Loucy (cell line): Measurements from ENCODE around the gene SLC30A2.
A peak's percentile ranks its signal among the peaks of the same experiment; 100 is the strongest.

Source experiments
- H2AFZ ChIP-seq: fragments of 200-600 bp; sonication (generic); 2 replicates; pipeline ENCODE4 v1.6.0; 2016; ENCODE audit warnings: antibody characterized with exemption, mild to moderate bottlenecking, low read length, moderate library complexity
- H3F3A ChIP-seq: fragments of 200-600 bp; 2 replicates; pipeline ENCODE4 v1.6.0; 2016; ENCODE audit warnings: antibody characterized with exemption, low read depth, mild to moderate bottlenecking
- H3K27me3 ChIP-seq: fragments of 200-600 bp; sonication (generic); 2 replicates; pipeline ENCODE4 v1.6.1; 2014; ENCODE audit warnings: low read length, mild to moderate bottlenecking; ENCODE audit not compliant: insufficient read depth, poor library complexity, severe bottlenecking
- H3K36me3 ChIP-seq: fragments of 200-600 bp; sonication (generic); 2 replicates; pipeline ENCODE4 v1.6.1; 2016; ENCODE audit warnings: low read length; ENCODE audit not compliant: insufficient read depth
- H3K4me1 ChIP-seq: fragments of 200-600 bp; sonication (generic); 2 replicates; pipeline ENCODE4 v1.5.1; 2014; ENCODE audit warnings: low read length, mild to moderate bottlenecking; ENCODE audit not compliant: insufficient read depth, poor library complexity, severe bottlenecking
- H3K4me2 ChIP-seq: fragments of 200-600 bp; sonication (generic); 2 replicates; pipeline ENCODE4 v1.6.0; 2014; ENCODE audit warnings: antibody characterized with exemption, low read length, low read depth, mild to moderate bottlenecking; ENCODE audit not compliant: poor library complexity, severe bottlenecking
- H3K4me3 ChIP-seq: fragments of 200-600 bp; sonication (generic); 2 replicates; pipeline ENCODE4 v1.5.1; 2014; ENCODE audit warnings: low read length, mild to moderate bottlenecking, mixed read lengths; ENCODE audit not compliant: poor library complexity, severe bottlenecking
- H3K79me2 ChIP-seq: fragments of 200-600 bp; sonication (generic); 2 replicates; pipeline ENCODE4 v1.6.1; 2014; ENCODE audit warnings: low read length; ENCODE audit not compliant: insufficient read depth
- H3K9ac ChIP-seq: fragments of 200-600 bp; sonication (generic); 2 replicates; pipeline ENCODE4 v1.6.0; 2014; ENCODE audit warnings: mild to moderate bottlenecking, low read depth, low read length, moderate library complexity; ENCODE audit not compliant: poor library complexity, severe bottlenecking
- H3K9me2 ChIP-seq: fragments of 200-600 bp; sonication (generic); replicated peaks from 2 replicates; pipeline ENCODE4 v1.6.1; 2016; ENCODE audit warnings: low read depth, low read length, mixed read lengths
- H3K9me3 ChIP-seq: fragments of 200-600 bp; sonication (generic); 2 replicates; pipeline ENCODE4 v1.6.1; 2014; ENCODE audit warnings: mild to moderate bottlenecking, antibody characterized with exemption, low read length, low read depth; ENCODE audit not compliant: insufficient read depth
- H4K20me1 ChIP-seq: fragments of 200-600 bp; sonication (generic); 2 replicates; pipeline ENCODE4 v1.6.0; 2014; ENCODE audit warnings: antibody characterized with exemption, low read length, mild to moderate bottlenecking; ENCODE audit not compliant: insufficient read depth, poor library complexity, severe bottlenecking
- EZH2phosphoT487 ChIP-seq: fragments of 200-600 bp; IDR thresholded peaks from 2 replicates; pipeline ENCODE4 v1.6.1; 2018; ENCODE audit warnings: antibody characterized with exemption, mild to moderate bottlenecking, moderate library complexity, borderline replicate concordance
- TF ChIP-seq, protein P1 (sequence below): fragments of 200-600 bp; sonication (generic); conservative IDR thresholded peaks from 2 replicates; pipeline ENCODE4 v1.5.1; 2014; ENCODE audit warnings: mild to moderate bottlenecking, antibody characterized with exemption, low read length

Gene SLC30A2

GRCh38 chr1:26034504-26035202, 11.3 kb downstream of the SLC30A2 start:
- Histone ChIP-seq H3K79me2 (no peaks in the 10 kb centered on the region), H3K9me3 (no peaks in the 10 kb centered on the region), H3K9ac (peak overlapping the region; percentile 81), H3K36me3 (no peaks in the 10 kb centered on the region), H3K4me3 (peak overlapping the region; percentile 92), H3K4me1 (peaks cover 29% of the 10 kb centered on the region), H3K4me2 (peak overlapping the region; percentile 99), H3F3A (no peaks in the 10 kb centered on the region), H3K27me3 (peaks cover 8% of the 10 kb centered on the region), H2AFZ (peak overlapping the region; percentile 99), H4K20me1 (no peaks in the 10 kb centered on the region), H3K9me2 (no peaks in the 10 kb centered on the region)
- no peak for TF ChIP-seq EZH2phosphoT487
- TF ChIP-seq, protein P1, sequence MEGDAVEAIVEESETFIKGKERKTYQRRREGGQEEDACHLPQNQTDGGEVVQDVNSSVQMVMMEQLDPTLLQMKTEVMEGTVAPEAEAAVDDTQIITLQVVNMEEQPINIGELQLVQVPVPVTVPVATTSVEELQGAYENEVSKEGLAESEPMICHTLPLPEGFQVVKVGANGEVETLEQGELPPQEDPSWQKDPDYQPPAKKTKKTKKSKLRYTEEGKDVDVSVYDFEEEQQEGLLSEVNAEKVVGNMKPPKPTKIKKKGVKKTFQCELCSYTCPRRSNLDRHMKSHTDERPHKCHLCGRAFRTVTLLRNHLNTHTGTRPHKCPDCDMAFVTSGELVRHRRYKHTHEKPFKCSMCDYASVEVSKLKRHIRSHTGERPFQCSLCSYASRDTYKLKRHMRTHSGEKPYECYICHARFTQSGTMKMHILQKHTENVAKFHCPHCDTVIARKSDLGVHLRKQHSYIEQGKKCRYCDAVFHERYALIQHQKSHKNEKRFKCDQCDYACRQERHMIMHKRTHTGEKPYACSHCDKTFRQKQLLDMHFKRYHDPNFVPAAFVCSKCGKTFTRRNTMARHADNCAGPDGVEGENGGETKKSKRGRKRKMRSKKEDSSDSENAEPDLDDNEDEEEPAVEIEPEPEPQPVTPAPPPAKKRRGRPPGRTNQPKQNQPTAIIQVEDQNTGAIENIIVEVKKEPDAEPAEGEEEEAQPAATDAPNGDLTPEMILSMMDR = no peak

- H3K27me3 ChIP-seq = peaks cover 8% of the 10 kb centered on the region
- H3K36me3 ChIP-seq = no peaks in the 10 kb centered on the region
- H3K9me2 ChIP-seq = no peaks in the 10 kb centered on the region
- no peaks in the 10 kb centered on the region for H3F3A ChIP-seq
- H2AFZ ChIP-seq = no peak overlapping the region
- H3K4me2 ChIP-seq = no peak overlapping the region
- no peaks in the 10 kb centered on the region for H3K9me3 ChIP-seq
- no peak overlapping the region for H3K4me3 ChIP-seq
- no peaks in the 10 kb centered on the region for H4K20me1 ChIP-seq
- no peak overlapping the region for H3K9ac ChIP-seq
- no peaks in the 10 kb centered on the region for H3K79me2 ChIP-seq
- H3K4me1 ChIP-seq = peaks cover 35% of the 10 kb centered on the region
- TF ChIP-seq EZH2phosphoT487 = no peak
- TF ChIP-seq, protein P1 = no peak
Measured at GRCh38 chr1:26032656-26033357, 13.1 kb downstream of the SLC30A2 start.

DNA sequence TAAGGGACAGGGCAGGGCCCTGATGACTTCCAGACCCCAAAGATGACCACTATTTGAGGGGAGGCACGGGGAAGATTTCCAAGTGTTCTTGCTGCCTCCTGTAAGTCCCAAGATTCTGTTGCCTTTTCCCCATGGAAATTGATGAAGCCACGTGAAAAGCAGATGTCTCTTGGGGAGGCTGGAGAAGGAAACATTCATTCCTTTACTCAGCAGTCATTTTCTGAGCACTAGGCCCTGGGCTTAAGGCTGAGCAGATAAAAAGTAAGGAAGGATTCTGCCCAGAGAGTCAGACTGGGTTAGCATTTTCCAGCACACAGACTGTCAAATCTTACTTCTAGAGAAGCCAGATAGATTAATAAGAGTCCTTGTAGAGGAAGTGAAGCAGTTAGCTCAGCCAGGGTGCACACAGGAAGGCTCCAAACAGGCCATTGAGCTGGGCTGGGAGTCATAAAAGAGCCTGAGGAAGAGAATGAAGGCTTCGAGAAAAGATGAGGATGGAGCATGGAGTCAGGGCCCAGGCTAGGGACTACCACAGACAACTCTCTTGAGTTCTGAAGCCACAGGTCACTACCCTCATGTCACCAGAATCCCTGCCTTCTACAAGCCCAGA, 14.2 kb downstream of the SLC30A2 start:
- H3K4me1 ChIP-seq = peaks cover 39% of the 10 kb centered on the region
- H3K9ac ChIP-seq = no peak overlapping the region
- no peaks in the 10 kb centered on the region for H3K36me3 ChIP-seq
- no peaks in the 10 kb centered on the region for H3K9me3 ChIP-seq
- TF ChIP-seq, protein P1 = no peak
- no peak for TF ChIP-seq EZH2phosphoT487
- H2AFZ ChIP-seq = no peak overlapping the region
- no peaks in the 10 kb centered on the region for H3F3A ChIP-seq
- no peaks in the 10 kb centered on the region for H3K79me2 ChIP-seq
- H4K20me1 ChIP-seq = no peaks in the 10 kb centered on the region
- no peaks in the 10 kb centered on the region for H3K9me2 ChIP-seq
- no peak overlapping the region for H3K4me3 ChIP-seq
- H3K27me3 ChIP-seq = peaks cover 8% of the 10 kb centered on the region
- no peak overlapping the region for H3K4me2 ChIP-seq
